GM19463 (cell line): ENCODE results near the gene OR7A5.
"Not testable (repeated sequence)": the region's sequence is repeated elsewhere in the genome, so short reads cannot be mapped to it uniquely, and the experiment has no call there.

Experiments used
- ATAC-seq: cut with Tn5 transposase; IDR thresholded peaks from one replicate; pipeline ENCODE4 v1.9.1; 2021; ENCODE audit warnings: mild to moderate bottlenecking, moderate library complexity; ENCODE audit not compliant: unreplicated experiment

OR7A5 gene

GRCh38 chr19:14835011-14835410 is at the start of gene OR7A5, which contains the start of gene OR7C1:
TSS of gene OR7A5 (minus strand) at chr19:14835185. CDS start at chr19:14828241, 6,944 bp downstream.
TSS of gene OR7C1 (minus strand) at chr19:14835185. CDS start at chr19:14800136, 35,049 bp downstream.
- no peak for ATAC-seq

DNA sequence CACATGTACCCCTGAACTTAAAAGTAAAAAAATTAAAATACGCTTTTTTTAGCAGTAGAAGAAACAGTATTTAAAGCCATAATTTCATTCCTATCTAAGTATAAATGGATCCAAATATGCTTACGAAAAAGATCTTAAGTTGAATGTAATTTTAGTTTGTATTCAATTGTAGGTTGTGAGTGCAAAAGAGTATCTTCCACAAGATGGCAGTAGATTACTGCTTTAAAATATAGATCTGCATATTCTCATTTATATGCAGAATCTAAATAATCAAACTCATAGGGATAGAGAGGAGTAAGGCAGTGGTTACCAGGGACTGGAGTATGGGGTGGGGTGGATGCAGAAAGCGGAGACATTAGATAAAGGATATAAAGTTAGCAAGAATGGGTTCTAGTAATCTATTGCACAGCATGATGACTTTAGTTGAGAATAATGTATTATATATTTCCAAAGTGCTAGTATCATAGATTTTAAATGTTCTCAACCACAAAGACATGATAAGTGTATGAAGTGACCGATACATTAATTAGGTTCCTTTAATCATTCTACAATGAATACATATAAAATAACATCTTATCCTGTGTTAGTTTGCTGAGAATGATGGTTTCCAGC is 36.7 kb upstream of the OR7A5 start:
- no peak for ATAC-seq

- no peak for ATAC-seq
These were observed 33.5 kb upstream of the OR7A5 start for GRCh38 chr19:14868497-14868896.

DNA sequence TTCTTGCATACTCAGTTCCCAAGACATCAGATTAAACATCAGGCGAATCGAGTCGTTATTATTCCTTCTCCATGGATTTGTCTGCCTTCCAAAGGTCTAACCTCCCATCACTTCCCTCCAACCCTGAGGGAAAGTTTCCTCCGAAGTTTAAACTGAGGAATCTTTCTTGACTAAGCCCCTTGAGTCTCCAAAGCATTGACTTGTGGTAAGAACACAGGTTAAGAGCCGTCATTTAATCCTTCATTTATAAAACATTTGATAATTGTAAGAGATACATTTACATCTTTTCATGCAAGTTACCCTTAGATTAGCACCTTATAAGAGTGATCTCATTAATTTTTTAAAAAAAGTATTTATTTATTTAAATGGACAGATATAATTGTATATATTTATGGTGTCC is 13.8 kb upstream of the OR7A5 start, which contains the start of gene OR7A10:
TSS of gene OR7A10 (minus strand) at position 101 of the 400 bp plus-strand sequence. CDS start 7,045 bp downstream, outside the sequence.
- no peak for ATAC-seq

DNA sequence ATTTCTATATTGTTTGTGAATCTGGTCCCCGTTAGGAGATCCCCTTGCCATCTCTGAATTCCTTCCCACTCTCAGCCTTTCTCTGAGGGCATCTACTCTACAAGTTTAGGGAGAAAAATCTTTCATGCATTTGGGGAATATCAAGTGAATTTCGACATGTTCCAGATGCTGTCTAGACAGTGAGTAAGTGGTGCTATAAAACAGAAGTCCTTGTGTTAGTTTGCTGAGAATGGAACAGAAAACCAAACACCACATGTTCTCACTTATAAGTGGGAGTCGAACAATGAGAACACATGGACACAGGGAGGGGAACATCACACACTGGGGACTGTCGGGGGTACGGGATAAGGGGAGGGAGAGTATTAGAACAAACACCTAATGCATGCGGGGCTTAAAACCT is 8.6 kb upstream of the OR7A5 start:
- no peak for ATAC-seq

DNA sequence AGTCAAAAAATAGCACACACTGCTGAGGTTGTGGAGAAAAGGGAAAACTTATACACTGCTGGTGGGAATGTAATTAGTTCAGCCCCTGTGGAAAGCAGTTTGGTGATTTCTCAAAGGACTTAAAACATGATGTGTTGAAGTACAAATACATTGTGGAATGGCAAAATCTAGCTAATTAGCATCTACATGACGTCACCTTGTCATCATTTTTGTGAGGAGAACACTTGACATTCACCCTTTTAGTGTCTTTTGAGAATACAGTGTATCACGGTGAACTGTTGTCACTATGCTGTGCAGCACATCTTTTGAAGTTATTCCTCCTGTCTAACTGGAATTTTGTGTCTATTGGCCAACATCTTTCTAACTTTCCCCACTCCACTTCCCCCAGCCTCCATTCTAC is 8.2 kb upstream of the OR7A5 start:
- no peak for ATAC-seq

GRCh38 chr19:14840206-14840605 is 5.2 kb upstream of the OR7A5 start:
- ATAC-seq: no peak

DNA sequence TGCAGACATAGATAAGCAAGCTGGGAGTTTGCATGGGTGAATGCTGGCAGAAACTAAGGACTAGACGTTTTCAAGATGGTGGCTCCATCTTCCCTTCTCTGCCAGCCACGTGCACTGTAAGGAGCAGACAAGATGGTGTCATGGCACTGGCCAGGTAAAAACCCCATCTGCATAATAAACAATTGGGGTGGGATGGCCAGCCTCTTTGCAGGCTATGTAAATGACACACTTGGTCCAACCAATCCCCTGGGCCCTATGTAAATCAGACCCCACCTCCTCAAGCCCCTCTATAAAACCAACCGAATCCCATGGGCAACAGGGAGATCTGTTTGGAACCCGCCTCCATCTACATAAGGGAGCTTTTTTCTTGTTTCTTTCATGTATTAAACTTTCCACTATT is 2.4 kb upstream of the OR7A5 start:
- no peak for ATAC-seq

DNA sequence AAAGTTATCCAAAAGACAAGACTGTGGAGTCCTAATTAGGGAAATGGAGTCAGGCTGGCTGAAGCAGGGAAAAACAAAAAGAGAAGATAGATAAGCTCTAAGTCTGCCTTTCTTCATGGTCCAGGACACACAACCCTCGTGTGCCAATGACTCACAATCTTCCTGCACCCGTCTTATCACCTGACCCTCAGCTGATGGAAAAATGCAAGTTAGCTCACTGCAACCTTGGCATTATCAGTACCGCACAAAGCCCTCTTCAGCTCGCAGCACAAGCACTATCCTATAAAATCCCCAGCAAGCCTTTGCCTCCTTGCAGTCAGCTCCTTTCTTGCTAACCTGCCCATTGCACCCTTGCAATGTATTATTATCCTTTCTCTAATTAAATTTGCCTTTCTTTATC is 4.3 kb downstream of the OR7A5 start:
- no peak for ATAC-seq

GRCh38 chr19:14826006-14826405 is 9.0 kb downstream of the OR7A5 start:
- no peak for ATAC-seq

- ATAC-seq: no peak
These were observed 13.0 kb downstream of the OR7A5 start for GRCh38 chr19:14821937-14822336.

GRCh38 chr19:14818588-14818987 is 16.4 kb downstream of the OR7A5 start:
- no peak for ATAC-seq

DNA sequence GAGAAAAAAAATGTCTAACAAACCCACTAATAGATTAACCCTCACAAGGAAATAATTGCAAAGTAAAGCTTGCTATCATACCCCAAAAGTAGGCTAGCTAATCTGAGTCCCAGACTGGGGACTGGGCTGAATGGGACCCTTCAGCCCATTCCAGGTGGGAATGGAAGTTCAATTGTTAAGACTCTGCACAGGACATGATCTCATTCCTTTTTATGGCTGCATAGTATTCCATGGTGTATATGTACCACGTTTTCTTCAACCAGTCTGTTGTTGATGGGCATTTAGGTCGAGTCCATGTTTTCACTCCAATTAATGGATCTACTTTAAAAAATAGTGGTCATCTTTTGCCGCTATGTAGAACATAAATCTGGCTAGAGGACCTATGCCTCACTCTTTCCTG is 17.9 kb downstream of the OR7A5 start:
- no peak for ATAC-seq

DNA sequence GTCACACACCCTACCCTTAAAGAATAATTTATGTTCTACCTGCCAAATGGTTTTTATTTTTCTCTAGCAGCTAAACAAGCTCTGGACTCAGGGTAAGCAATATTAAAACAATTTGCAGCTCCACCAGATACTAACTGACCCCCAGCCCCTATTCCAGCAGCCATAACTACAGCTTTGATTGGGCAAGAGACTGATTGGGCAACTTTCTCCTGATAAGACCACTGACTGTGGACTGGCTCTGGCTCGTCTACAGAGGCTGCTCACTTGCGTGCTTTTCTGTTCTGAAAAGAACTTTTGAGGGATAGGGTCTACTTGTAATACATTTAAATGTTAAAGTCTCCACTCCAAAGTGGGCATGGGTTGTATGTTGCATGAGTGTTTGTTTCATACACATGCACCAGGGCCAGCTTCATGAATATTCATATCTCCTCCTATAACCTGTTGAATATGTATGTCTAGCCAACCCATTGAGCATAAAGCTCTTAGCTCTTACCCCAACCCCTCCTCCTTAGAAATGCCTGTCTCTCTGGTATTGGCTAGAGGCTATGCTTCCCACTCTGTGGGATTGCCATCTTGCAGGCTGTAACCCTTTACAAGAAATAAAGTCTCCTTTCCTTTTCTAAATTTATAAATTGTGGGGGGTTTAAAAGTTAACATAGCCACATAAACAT is 19.9 kb downstream of the OR7A5 start:
- ATAC-seq: no peak

GRCh38 chr19:14809272-14810057 is 25.5 kb downstream of the OR7A5 start:
- ATAC-seq: no peak

DNA sequence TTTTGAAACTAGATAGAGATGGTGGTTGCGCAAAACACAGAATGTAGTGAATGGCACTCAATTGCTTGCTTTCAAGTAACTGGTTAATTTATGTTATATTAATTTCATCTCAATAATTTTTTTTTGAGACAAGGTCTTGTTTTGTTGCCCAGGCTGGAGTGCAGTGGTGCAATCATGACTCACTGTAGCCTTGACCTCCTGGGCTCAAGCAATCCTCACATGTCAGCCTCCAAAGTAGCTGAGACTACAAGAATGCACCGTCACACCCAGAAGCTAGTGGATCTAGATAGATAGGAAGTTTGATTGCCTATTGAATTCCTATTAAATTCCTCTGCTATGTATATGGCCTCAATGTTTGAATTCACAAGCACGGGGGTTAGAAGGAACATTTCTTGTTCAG is 30.2 kb downstream of the OR7A5 start:
- ATAC-seq: no peak

- no peak for ATAC-seq
These were observed 36.2 kb downstream of the OR7A5 start for GRCh38 chr19:14798760-14799159.

- no peak for ATAC-seq
These were observed 39.0 kb downstream of the OR7A5 start for GRCh38 chr19:14796021-14796420.

GRCh38 chr19:14795078-14795721 is 39.8 kb downstream of the OR7A5 start:
- ATAC-seq: no peak

- ATAC-seq: not testable (repeated sequence)
These were observed 42.7 kb downstream of the OR7A5 start for GRCh38 chr19:14792250-14792649.

DNA sequence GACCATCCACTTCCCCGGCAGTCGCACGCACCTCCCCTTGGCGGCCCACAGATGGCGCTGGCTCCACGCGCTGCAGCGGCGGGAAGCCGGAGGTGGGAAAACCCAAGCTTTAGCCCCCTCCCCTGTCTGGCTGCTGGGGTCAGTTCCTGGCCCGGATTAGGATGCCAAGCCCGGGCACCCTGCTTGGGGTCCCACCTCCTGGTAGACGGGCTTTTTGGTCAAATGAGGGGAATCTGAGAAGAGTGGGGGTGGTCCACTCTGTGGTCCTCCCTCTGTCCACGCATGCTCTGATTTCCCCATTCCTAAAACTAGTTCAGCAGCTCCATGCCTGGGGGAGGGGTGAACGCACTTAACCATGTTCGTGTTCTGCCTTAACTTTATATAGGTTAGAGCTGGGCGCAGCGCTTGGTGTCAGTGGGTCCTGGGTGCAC is 48.5 kb downstream of the OR7A5 start:
- no peak for ATAC-seq
